Smooth muscle cell (in vitro differentiated cells): Measurements from ENCODE around the gene FIGLA. TPM values are rescaled to one million over a fixed set of nuclear protein-coding genes. Genes with fewer than 3 reads are reported as not detected.
"Not testable (repeated sequence)": the region's sequence is repeated elsewhere in the genome, so short reads cannot be mapped to it uniquely, and the experiment has no call there.

ENCODE experiments used
- DNase-seq: peaks from one replicate; lab custom pipeline; 2025; ENCODE audit not compliant: unreplicated experiment; lab: John Stamatoyannopoulos, UW
- H2AFZ ChIP-seq: fragments of 200-600 bp; sonication (generic); 2 replicates; pipeline ENCODE4 v1.6.0; 2016; ENCODE audit warnings: antibody characterized with exemption, low read depth, mild to moderate bottlenecking
- H3F3A ChIP-seq: fragments of 200-600 bp; sonication (generic); 2 replicates; pipeline ENCODE4 v1.6.0; 2017; ENCODE audit warnings: antibody characterized with exemption, low read depth
- H3K27ac ChIP-seq: fragments of 200-600 bp; sonication (generic); 2 replicates; pipeline ENCODE4 v1.5.1; 2016; ENCODE audit warnings: low read depth, mild to moderate bottlenecking
- H3K27me3 ChIP-seq: fragments of 200-600 bp; sonication (generic); 2 replicates; pipeline ENCODE4 v1.6.1; 2016; ENCODE audit warnings: low read depth, mild to moderate bottlenecking
- H3K36me3 ChIP-seq: fragments of 200-600 bp; sonication (generic); 2 replicates; pipeline ENCODE4 v1.5.1; 2016; ENCODE audit warnings: low read depth
- H3K4me1 ChIP-seq: fragments of 200-600 bp; sonication (generic); 2 replicates; pipeline ENCODE4 v1.5.1; 2016; ENCODE audit warnings: low read depth
- H3K4me2 ChIP-seq: fragments of 200-600 bp; sonication (generic); 2 replicates; pipeline ENCODE4 v1.6.0; 2016; ENCODE audit warnings: mild to moderate bottlenecking
- H3K4me3 ChIP-seq: fragments of 200-600 bp; sonication (generic); 2 replicates; pipeline ENCODE4 v1.5.1; 2016; ENCODE audit warnings: mild to moderate bottlenecking
- H3K79me2 ChIP-seq: fragments of 200-600 bp; sonication (generic); 2 replicates; pipeline ENCODE4 v1.6.0; 2016; ENCODE audit warnings: low read depth, mild to moderate bottlenecking
- H3K9ac ChIP-seq: fragments of 200-600 bp; sonication (generic); 2 replicates; pipeline ENCODE4 v1.6.0; 2016; ENCODE audit warnings: low read depth
- H3K9me3 ChIP-seq: fragments of 200-600 bp; sonication (generic); replicated peaks from 2 replicates; pipeline ENCODE4 v1.5.1; 2016; ENCODE audit warnings: low read depth
- H4K20me1 ChIP-seq: fragments of 200-600 bp; sonication (generic); 2 replicates; pipeline ENCODE4 v1.6.0; 2016; ENCODE audit warnings: low read depth
- CTCF ChIP-seq: fragments of 200-600 bp; sonication (generic); IDR thresholded peaks from 2 replicates; pipeline ENCODE4 v1.5.1; 2017; ENCODE audit warnings: borderline replicate concordance, mild to moderate bottlenecking, antibody characterized with exemption; ENCODE audit not compliant: insufficient read depth, poor library complexity, severe bottlenecking
- WGBS: methylation state at CpG from one replicate; pipeline ENCODE4 v1.1.7; 2016; ENCODE audit warnings: low lambda C conversion rate; 5-methylcytosine and 5-hydroxymethylcytosine counted together
- polyA plus RNA-seq: library from polyadenylated mRNA; unstranded; fragments of >200 nt; fragmentation: Nextera tagmentation; extraction: Ambion mirVana; gene quantifications from 2 replicates; pipeline ENCODE4 v1.2.1, GENCODE V29; 2016
- total RNA-seq: library from RNA; depleted of rRNA; stranded (reverse); fragments of >200 nt; gene quantifications from 2 replicates; pipeline ENCODE4 v1.2.3, GENCODE V29; 2014

Gene FIGLA
- total and polyA plus RNA-seq, 2 experiments from 2014 or later: not detected

GRCh38 chr2:70743677-70744076 is 46.8 kb downstream of the FIGLA start:
- peaks cover 14% of the 10 kb centered on the region for H3K4me1 ChIP-seq
- DNase-seq: no peak

GRCh38 chr2:70743068-70743467 is 47.4 kb downstream of the FIGLA start:
- H3K4me1 ChIP-seq: peaks cover 14% of the 10 kb centered on the region
- no peak for DNase-seq
- no peaks in the 10 kb centered on the region for H3K36me3 ChIP-seq
- H3K27me3 ChIP-seq: no peaks in the 10 kb centered on the region
- H3K9ac ChIP-seq: no peak overlapping the region
- H3K9me3 ChIP-seq: no peaks in the 10 kb centered on the region
- 98% methylated on average over 4 of the region's 4 CpGs for WGBS
- H3K4me3 ChIP-seq: no peak overlapping the region
- H3K27ac ChIP-seq: no peak overlapping the region
- H2AFZ ChIP-seq: no peak overlapping the region
- TF ChIP-seq CTCF: no peak
- H3F3A ChIP-seq: no peaks in the 10 kb centered on the region
- H3K4me2 ChIP-seq: no peak overlapping the region
- no peaks in the 10 kb centered on the region for H3K79me2 ChIP-seq
- H4K20me1 ChIP-seq: no peaks in the 10 kb centered on the region

More at GRCh38 chr2:70743677-70744076, 46.8 kb downstream of the FIGLA start:
- no peaks in the 10 kb centered on the region for H3K9me3 ChIP-seq
- H3K4me3 ChIP-seq: no peak overlapping the region
- no peaks in the 10 kb centered on the region for H3K27me3 ChIP-seq
- H4K20me1 ChIP-seq: no peaks in the 10 kb centered on the region
- H3K9ac ChIP-seq: no peak overlapping the region
- H3K36me3 ChIP-seq: no peaks in the 10 kb centered on the region
- H3F3A ChIP-seq: no peaks in the 10 kb centered on the region
- H3K4me2 ChIP-seq: no peak overlapping the region
- H3K79me2 ChIP-seq: no peaks in the 10 kb centered on the region
- H2AFZ ChIP-seq: no peak overlapping the region
- no peak for TF ChIP-seq CTCF
- no peak overlapping the region for H3K27ac ChIP-seq

- H3K9me3 ChIP-seq, H3K79me2 ChIP-seq, H3K9ac ChIP-seq, DNase-seq, H2AFZ ChIP-seq, H4K20me1 ChIP-seq, H3K36me3 ChIP-seq, H3K27ac ChIP-seq, H3K27me3 ChIP-seq, H3K4me3 ChIP-seq, H3K4me2 ChIP-seq, H3F3A ChIP-seq: not testable (repeated sequence)
- 97% methylated on average over 1 of the region's 1 CpG for WGBS
- H3K4me1 ChIP-seq: peaks cover 10% of the 10 kb centered on the region
Observed at GRCh38 chr2:70739492-70739891, 51.0 kb downstream of the FIGLA start.

DNA sequence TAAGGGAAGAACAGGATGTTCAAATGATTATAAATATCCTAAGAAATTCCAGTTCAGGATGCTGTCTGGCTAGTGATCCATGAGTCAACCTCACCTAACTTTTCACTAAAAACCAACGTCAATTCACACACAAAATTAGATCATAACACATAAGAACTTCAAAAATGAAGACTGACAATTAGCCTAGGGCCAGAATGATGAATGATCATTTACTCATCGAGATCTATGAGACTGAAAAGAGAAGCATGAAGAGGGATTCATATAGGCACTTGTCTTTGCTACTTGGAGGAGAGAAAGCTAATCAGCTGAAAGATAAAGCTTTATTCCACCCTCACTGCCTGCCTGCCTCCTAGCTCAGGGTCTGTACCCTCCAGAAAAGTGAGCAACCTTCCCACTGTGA is 52.3 kb downstream of the FIGLA start:
- H3K4me3 ChIP-seq: no peak overlapping the region
- H3K27ac ChIP-seq: no peak overlapping the region
- no peaks in the 10 kb centered on the region for H3K9me3 ChIP-seq
- H2AFZ ChIP-seq: no peak overlapping the region
- H3K27me3 ChIP-seq: no peaks in the 10 kb centered on the region
- no peaks in the 10 kb centered on the region for H3K36me3 ChIP-seq
- H4K20me1 ChIP-seq: no peaks in the 10 kb centered on the region
- H3F3A ChIP-seq: no peaks in the 10 kb centered on the region
- DNase-seq: no peak
- H3K4me2 ChIP-seq: no peak overlapping the region
- WGBS: 81% methylated on average over 2 of the region's 2 CpGs
- H3K4me1 ChIP-seq: peaks cover 24% of the 10 kb centered on the region
- TF ChIP-seq CTCF: no peak
- no peak overlapping the region for H3K9ac ChIP-seq
- H3K79me2 ChIP-seq: no peaks in the 10 kb centered on the region
